HG02852 (cell line): ENCODE data around the gene SIPA1L3.

ENCODE experiments used
- ATAC-seq: cut with Tn5 transposase; IDR thresholded peaks from one replicate; pipeline ENCODE4 v1.9.1; 2021; ENCODE audit warnings: mild to moderate bottlenecking, moderate library complexity; ENCODE audit not compliant: unreplicated experiment

SIPA1L3 gene

GRCh38 chr19:38141108-38141507 is 234.1 kb downstream of the SIPA1L3 start:
- no peak for ATAC-seq

GRCh38 chr19:38142176-38143035 is 235.4 kb downstream of the SIPA1L3 start:
- no peak for ATAC-seq

GRCh38 chr19:38143847-38144246 is 236.8 kb downstream of the SIPA1L3 start:
- ATAC-seq = no peak

GRCh38 chr19:38144667-38145066 is 237.7 kb downstream of the SIPA1L3 start:
- ATAC-seq = no peak

GRCh38 chr19:38145623-38146022 is 238.6 kb downstream of the SIPA1L3 start:
- ATAC-seq = no peak

- no peak for ATAC-seq
Measured at GRCh38 chr19:38148337-38148736, 241.3 kb downstream of the SIPA1L3 start.

GRCh38 chr19:38149661-38150061 is 242.7 kb downstream of the SIPA1L3 start:
- ATAC-seq = no peak

GRCh38 chr19:38151242-38151641 is 244.2 kb downstream of the SIPA1L3 start:
- ATAC-seq = no peak

GRCh38 chr19:38152461-38153379 is 245.7 kb downstream of the SIPA1L3 start:
- ATAC-seq = no peak

- no peak for ATAC-seq
Measured at GRCh38 chr19:38155453-38155852, 248.4 kb downstream of the SIPA1L3 start.

- no peak for ATAC-seq
Measured at GRCh38 chr19:38158730-38159129, 251.7 kb downstream of the SIPA1L3 start.

GRCh38 chr19:38162094-38162493 is 255.1 kb downstream of the SIPA1L3 start:
- ATAC-seq = no peak

GRCh38 chr19:38162632-38163031 is 255.6 kb downstream of the SIPA1L3 start:
- no peak for ATAC-seq

- no peak for ATAC-seq
Measured at GRCh38 chr19:38163419-38164290, 256.6 kb downstream of the SIPA1L3 start.

GRCh38 chr19:38164526-38164925 is 257.5 kb downstream of the SIPA1L3 start:
- ATAC-seq = no peak

- no peak for ATAC-seq
Measured at GRCh38 chr19:38165335-38165734, 258.3 kb downstream of the SIPA1L3 start.

GRCh38 chr19:38168637-38169036 is 261.6 kb downstream of the SIPA1L3 start:
- no peak for ATAC-seq

- ATAC-seq = no peak
Measured at GRCh38 chr19:38170334-38170733, 263.3 kb downstream of the SIPA1L3 start.

- ATAC-seq = no peak
Measured at GRCh38 chr19:38172001-38172400, 265.0 kb downstream of the SIPA1L3 start.

GRCh38 chr19:38173291-38174041 is 266.5 kb downstream of the SIPA1L3 start:
- no peak for ATAC-seq
